Epithelial cell of proximal tubule (primary cell): Measurements from ENCODE around the gene NABP1. TPM values are rescaled to one million over a fixed set of nuclear protein-coding genes. Genes with fewer than 3 reads are reported as not detected.

Experiments
- DNase-seq: peaks from one replicate; pipeline ENCODE4 v3.0.0-alpha.2; 2011; ENCODE audit warnings: low read depth
- H3K4me3 ChIP-seq: 2 replicates; pipeline ENCODE4 v1.5.1; 2011; ENCODE audit warnings: low read depth, mild to moderate bottlenecking, low read length
- total RNA-seq: library from RNA; depleted of rRNA; stranded (reverse); fragments of >200 nt; gene quantifications from 2 replicates; pipeline ENCODE4 v1.2.3, GENCODE V29; 2015
- TF ChIP-seq, protein P1 (sequence below): conservative IDR thresholded peaks from 2 replicates; pipeline ENCODE4 v1.5.1; 2012; ENCODE audit warnings: low read depth, mild to moderate bottlenecking, low read length

Gene NABP1
- total RNA-seq, 1 donor from 2014 or later: 32.1 TPM

DNA sequence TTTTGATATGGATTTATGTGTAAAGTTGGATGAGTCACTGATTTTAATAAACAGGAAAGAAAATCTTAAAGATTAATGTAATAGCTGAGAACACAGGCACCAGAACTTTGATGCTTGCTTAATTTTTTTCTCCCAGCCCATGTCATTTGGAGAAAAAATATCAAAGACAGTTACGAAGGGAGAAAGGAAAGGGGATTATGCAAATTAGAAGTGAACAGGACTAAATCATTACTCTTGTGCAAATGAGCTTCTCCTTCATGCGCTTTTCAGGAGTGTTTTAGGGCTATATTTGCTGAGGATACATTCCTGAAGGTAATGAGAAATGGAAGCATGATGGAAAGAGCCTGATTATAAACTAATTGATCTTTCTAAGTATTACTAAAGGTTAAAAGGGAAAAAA lies 28.9 kb downstream of the NABP1 start:
- DNase-seq: no peak
- no peak overlapping the region for H3K4me3 ChIP-seq
- TF ChIP-seq, protein P1, sequence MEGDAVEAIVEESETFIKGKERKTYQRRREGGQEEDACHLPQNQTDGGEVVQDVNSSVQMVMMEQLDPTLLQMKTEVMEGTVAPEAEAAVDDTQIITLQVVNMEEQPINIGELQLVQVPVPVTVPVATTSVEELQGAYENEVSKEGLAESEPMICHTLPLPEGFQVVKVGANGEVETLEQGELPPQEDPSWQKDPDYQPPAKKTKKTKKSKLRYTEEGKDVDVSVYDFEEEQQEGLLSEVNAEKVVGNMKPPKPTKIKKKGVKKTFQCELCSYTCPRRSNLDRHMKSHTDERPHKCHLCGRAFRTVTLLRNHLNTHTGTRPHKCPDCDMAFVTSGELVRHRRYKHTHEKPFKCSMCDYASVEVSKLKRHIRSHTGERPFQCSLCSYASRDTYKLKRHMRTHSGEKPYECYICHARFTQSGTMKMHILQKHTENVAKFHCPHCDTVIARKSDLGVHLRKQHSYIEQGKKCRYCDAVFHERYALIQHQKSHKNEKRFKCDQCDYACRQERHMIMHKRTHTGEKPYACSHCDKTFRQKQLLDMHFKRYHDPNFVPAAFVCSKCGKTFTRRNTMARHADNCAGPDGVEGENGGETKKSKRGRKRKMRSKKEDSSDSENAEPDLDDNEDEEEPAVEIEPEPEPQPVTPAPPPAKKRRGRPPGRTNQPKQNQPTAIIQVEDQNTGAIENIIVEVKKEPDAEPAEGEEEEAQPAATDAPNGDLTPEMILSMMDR: no peak

DNA sequence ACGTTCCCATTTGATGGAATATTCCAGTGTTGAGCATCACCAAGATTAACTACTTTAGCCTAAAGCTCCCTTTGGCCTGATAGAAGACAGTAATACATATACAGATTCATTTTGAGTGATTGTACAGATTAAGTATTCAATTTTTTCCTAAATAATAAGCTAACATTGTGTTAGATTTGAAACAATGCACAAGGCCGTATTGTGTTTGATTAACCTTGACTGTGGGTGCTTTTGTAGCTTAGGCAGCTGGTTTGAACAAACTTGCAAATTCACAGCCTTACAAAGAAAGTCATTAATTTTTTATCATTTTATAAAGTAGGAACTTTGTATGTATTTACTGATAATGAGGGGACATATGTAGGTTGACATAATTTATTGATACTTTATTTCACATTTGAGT lies 29.6 kb downstream of the NABP1 start:
- TF ChIP-seq, protein P1: no peak

DNA sequence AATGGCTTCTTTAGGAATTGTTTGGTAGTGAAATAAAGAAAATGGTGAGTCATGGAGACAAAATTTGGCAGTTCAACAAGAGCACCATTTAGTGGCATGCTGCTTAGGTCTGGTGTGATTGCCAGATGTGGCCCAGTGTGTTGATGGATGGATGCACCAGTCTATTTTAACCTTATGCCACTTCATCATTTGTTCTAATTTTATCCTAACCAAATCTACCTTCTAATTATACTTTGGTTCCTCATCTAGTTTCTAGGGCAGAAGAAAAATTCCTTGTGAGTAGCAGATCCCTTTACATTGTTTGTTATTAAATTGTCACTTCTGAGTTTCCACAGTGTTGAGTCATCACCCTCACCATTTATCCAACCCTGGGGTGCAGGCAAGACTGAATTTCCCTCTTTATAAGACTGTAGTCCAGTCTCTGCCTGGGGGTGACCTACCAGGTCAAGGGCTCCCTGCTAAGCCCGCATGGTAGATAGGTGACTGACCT lies 32.5 kb downstream of the NABP1 start:
- DNase-seq: no peak
- TF ChIP-seq, protein P1: no peak
- H3K4me3 ChIP-seq: no peak overlapping the region

More for the DNA sequence above, 29.6 kb downstream of the NABP1 start:
- H3K4me3 ChIP-seq: no peak overlapping the region
- DNase-seq: no peak

DNA sequence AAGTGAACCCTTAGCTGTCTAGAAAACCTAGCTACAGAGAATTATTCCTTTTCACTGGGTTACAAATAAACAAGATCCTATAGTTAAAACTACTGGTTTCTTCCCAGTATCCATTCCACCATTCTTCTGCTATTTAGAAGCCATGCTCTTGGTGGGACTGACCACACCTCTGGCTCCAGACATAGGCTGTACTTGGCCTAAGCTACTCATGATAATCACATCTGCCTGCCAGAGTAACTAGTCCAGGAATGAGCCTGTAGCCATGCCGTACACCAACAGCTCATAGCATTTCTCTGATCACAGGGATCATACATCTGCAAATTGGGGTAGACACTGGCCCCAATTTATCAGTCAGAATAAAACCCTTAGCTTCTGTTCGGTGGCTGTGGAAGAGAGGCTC lies 33.7 kb downstream of the NABP1 start:
- H3K4me3 ChIP-seq: no peak overlapping the region
- TF ChIP-seq, protein P1: no peak
- DNase-seq: no peak

DNA sequence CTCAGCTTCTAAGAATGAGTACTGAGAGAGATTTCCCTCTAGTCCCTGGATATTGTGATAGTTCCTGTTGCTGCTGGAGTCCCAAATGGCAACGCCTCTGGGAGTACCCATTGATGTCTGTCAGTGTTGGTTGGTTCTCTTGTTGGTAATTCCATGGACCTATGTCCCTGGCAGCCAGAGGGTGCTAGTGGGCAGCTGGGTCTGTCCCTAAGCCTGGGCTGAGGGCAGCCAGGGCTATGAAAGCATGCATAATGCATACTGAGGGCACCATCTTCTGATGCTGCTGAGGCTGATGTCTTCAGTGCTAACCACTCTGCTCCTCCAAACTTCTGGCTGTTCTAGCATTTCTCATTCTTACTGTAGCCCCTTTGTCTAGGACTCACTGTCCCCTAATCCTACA lies 35.9 kb downstream of the NABP1 start:
- TF ChIP-seq, protein P1: peak; percentile 53
- H3K4me3 ChIP-seq: no peak overlapping the region
- no peak for DNase-seq

DNA sequence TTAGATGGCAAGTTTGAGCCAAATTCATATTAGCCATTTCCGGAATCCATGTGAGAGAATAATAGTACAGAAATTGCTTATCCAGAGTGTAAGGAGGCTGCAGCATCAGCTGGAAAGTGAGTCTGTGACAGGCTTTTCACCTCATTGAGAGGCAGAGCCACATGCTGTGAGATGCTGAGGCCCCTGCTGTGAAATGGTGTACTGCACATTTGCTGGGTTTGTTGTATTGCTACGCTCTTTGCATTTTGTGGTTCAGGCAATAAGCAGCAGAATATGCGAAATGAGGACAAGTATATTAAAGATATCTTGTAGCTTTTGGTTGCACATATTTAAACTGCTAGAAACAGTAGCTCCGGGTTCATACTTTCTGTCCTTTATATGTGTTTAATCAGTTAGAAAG lies 37.0 kb downstream of the NABP1 start:
- no peak for DNase-seq
- TF ChIP-seq, protein P1: no peak
- H3K4me3 ChIP-seq: no peak overlapping the region

DNA sequence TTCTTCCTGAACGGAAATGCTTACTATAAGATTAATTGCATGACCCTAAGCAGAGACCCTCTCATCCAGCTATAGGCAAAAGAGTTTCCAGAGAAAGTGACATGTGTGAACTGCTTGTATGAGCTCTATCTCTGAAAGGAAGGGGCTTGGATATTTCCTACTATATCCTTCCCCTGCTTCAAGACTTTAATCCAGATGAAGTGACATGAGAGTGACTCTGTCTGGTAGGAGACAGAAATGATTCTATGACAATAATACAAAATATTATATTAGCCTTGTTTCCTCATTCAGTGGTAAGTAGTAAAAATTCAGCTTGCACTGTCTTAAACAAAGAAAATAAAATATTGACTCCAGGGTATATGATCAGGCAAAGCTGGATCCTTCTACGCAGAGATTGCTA lies 37.5 kb downstream of the NABP1 start:
- H3K4me3 ChIP-seq: no peak overlapping the region
- DNase-seq: no peak
- TF ChIP-seq, protein P1: no peak
